Measurements from ENCODE around the gene ZMYND15.

The ZMYND15 gene

DNA sequence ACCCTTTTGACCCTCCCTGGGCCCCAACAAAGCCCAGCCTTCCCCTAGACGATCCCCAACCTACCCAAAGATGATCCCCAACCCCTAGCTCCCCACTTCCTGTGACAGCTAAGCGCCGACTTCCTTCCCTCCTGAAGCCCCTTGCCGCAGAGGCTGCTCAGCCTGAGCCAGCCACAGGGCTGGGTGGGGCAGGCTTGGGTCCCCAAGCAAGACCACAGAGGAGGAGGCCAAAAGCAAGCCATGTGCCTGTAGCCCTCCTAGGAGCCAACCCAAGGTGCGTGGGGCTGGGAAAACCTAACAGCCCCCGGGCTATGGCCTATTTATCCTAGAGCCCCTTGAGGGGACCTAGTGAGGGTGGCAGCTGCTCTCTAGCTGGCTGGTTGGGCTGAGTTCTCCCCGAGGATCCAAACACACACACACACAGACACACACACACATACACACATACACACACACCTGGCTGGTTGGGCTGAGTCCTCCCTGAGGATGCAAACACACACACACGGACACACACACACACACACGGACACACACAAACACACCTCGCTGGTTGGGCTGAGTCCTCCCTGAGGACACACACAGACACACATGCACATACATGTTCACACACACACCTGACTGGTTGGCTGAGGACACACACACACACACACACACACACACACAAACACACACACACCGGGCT lies 24.4 kb upstream of the ZMYND15 start:
- DNase-seq (ENCODE audit: low spot score), result no peak

DNA sequence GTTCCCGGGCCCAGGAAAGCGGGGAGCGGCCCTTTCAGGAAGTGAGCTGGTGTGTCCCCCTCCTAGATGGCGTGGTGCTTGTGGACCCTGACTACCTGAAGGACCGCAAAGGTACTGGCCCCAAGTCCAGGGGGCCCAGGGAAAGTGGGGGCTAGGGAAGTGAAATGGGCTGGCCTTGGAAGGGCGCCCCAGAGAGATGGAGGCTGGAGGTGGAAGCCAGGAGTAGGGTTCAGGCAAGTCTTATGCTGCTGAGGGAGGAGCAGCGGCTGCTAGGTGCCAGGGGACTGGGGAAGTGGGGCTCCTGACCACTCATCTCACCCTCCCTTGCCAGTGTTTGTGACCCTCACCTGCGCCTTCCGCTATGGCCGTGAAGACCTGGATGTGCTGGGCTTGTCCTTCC lies 23.6 kb upstream of the ZMYND15 start:
- no peak for DNase-seq (ENCODE audit: low spot score)

DNA sequence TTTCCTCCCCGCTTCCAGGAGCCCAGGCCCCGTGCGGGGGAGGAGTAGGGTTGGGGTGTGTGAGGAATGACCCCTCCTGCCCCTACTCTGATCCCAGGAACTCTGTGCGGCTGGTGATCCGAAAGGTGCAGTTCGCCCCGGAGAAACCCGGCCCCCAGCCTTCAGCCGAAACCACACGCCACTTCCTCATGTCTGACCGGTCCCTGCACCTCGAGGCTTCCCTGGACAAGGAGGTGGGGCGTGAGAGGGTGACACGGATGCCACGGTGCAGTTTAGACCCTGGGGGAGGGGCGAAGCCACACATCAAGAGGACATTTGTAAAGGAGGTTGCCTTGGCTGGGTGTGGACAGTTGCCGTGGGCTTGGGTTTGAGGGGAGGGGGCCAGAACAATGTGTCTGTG lies 21.8 kb upstream of the ZMYND15 start:
- no peak for DNase-seq (ENCODE audit: low spot score)

DNA sequence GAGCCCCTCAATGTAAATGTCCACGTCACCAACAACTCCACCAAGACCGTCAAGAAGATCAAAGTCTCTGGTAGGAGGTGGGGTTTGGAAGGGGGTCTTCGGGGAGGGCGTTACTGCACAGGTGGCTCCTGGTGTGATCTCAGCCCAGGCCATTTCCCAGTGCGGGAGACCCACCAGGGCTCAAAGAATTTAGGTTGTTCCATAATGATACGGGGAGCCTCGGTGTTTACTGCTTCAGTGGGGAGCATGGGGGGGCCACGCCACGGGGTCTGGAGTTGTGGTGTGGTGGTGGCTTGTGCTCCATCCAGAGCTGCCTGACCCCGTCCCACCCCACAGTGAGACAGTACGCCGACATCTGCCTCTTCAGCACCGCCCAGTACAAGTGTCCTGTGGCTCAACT lies 21.4 kb upstream of the ZMYND15 start:
- DNase-seq (ENCODE audit: low spot score), result no peak

DNA sequence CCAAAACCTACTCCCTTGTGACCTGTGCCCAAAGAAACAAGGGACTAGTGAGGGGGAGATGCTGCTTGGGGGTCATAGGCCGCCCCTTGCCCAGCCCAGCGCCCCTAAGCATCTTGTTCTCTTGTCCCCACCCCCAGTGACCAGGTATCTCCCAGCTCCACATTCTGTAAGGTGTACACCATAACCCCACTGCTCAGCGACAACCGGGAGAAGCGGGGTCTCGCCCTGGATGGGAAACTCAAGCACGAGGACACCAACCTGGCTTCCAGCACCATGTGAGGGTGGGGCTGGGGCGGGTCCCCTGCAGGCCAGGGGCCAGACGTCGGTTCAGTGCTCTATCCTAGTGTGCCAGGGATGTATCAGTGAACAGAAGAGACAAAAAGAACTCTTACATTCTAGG lies 20.5 kb upstream of the ZMYND15 start:
- DNase-seq (ENCODE audit: low spot score), result no peak

DNA sequence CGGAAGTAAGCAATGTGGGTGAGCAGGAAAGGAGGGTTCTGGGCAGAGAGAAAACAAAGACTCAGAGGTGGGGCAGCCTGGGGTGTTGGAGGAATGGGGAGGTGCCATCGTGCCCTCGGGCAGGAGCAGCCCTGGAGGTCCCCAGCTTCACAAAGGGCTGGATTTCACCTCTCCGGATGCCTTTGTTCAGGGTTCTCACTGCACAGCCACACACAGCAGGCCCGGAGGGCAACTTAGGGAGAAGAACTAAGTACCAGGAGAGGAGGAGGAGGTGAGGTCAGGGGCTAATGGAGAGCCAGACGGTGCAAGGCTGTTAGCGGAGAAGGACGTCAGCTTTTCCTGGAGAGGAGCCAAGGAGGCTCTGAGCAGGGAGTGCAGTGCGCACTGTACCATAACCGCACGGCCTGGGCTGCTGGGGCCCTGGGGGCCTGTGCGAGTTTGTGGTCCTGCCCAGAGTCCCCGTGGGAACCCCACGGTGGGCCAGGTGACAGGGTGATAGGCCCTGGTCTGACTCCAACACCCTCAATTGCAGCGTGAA lies 19.9 kb upstream of the ZMYND15 start:
- DNase-seq (ENCODE audit: low spot score), result no peak

DNA sequence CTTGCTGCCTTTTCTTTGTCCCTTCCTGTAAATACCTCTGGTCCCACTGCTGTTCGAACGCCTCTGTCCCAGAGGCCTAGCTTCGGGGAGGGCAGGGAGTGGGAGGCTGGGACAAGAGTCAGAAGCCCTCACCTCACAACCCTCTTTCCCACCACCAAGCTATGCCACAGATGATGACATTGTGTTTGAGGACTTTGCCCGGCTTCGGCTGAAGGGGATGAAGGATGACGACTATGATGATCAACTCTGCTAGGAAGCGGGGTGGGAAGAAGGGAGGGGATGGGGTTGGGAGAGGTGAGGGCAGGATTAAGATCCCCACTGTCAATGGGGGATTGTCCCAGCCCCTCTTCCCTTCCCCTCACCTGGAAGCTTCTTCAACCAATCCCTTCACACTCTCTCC lies 18.8 kb upstream of the ZMYND15 start:
- no peak for DNase-seq (ENCODE audit: low spot score)

DNA sequence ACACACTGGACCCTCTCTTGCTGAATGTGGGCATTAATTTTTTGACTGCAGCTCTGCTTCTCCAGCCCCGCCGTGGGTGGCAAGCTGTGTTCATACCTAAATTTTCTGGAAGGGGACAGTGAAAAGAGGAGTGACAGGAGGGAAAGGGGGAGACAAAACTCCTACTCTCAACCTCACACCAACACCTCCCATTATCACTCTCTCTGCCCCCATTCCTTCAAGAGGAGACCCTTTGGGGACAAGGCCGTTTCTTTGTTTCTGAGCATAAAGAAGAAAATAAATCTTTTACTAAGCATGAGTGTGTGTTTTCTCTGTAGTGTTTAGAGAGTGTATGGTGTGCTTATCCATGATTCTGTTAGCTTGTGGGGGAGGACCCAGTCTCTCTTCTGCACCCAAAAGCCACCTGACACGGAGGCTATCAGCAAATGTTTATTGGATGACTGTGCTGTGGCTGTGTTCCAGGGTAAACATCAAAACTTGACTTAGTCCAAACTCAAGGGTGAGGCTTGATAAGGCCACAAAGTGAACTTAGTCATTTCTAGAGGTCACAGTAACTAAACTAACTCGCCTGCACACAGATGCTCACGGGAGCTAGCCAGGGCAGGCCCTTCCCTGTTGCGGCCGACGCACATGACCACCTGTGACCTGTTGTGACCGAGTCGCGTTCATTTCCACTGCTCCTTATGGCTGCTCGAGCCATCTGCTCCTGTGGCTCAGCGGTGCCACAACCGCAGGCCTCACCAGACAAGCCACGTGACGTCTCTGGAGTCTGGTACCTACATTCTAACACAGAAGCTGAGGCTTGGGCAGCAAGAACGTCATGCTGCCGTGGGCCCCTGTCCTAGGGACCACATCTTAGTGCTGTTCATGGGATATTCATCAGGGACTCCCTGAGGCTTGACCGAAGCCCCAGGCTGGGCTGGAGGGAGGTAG lies 18.2 kb upstream of the ZMYND15 start:
- DNase-seq (ENCODE audit: low spot score), result no peak

DNA sequence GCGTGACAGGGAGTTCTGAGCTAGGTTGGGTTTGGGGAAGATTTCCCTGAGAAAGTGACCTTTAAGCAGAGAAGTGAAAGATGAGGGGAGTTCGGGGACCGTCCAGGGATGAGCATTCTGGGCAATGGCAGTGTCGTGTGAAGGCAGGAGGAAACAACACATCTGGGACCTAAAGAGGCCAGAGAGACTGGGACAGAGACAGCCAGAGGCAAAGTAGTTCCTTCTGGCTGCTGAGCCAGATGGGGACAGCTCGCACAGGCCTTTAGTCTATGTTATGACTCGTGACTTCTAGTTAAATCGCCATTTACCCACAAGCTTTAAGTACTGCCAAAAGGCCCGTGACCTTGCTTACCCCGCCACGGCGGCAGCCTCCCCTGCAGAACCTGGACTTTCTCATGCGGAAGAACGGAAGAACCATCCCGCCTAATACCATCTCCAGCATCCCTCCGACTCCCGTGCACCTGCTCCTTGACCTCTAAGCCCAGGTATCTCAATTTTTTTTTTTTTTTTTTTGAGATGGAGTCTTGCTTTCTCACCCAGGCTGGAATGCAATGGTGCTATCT lies 16.9 kb upstream of the ZMYND15 start:
- no peak for DNase-seq (ENCODE audit: low spot score)

DNA sequence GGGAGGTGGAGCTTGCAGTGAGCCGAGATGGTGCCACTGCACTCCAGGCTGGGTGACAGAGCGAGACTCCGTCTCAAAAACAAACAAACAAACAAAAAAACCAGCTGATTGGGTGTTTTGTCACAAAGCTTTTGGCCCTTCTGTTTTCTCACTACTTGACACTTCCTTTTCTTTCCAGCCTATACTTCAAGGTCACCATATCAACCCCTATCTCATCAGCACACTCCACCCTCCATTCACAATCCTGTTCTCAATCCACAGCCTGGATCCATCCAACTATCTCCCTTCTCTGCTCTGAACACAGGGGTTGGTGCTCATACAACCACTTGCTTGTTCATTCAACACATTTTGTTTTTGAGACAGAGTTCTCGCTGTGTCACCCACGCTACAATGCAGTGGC lies 15.0 kb upstream of the ZMYND15 start:
- no peak for DNase-seq (ENCODE audit: low spot score)

DNA sequence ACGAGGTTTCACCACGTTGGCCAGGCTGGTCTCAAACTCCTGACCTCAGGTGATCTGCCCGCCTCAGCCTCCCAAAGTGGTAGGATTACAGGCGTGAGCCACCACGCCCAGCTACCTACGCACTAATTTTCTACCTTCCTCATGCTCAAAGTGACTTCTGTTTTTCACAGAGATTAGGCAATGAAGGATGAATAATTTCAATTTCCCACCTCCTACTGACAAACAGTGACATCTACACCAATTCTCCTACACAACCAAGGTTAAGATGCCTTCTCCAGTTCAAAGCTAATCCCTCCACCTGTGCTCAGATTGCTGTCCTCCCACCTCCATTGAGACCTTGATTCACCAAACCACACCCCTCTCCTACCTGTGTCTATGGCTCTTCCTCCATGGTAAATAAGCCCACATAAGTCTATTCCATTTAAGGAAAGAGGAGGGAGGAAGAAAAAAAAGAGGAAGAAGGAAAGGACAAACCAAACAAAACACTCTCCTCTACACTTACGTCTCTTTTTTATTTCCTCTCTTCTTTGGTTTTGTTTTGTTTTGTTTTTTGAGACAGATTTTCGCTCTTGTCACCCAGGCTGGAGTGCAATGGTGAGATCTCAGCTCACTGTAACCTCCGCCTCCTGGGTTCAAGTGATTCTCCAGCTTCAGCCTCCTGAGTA lies 13.9 kb upstream of the ZMYND15 start:
- no peak for DNase-seq (ENCODE audit: low spot score)

DNA sequence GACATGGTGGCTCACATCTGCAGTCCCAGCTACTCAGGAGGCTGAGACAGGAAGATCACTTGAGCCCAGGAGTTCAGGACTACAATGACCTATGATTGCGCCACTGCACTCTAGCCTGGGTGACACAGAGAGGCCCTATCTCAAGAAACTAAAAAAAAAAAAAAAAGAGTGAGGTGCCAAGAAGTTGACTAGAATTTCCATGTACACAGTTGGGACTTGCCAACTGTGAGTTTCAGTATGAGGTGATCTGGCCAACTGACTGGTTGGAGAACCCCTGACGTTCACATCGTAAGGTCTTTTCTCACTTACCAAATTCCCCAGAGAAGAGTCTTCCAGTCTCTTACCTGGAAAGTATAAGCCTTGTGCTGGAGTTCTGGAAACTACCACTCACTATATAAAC lies 11.5 kb upstream of the ZMYND15 start:
- DNase-seq (ENCODE audit: low spot score), result no peak

DNA sequence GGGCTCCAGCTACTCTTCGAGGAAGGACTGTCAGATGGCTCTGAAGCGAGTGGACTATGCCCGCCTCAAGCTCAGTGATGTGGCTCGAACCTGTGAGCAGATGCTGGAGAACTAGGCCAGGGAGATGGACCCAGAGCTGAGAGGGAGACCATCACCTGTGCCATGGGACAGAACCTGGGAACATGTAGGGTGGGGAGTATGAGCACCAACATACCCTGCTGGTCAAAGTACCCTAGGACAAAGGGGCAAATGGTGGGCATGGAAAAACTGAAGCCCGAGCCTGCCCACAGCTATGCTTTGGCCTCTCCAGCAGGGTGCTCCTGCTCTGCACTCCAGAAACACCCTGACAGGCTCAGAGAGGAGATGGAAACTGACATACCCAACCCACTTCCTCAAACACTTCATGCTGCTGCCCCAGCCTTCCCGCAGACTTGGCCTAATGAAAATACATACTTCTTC lies 6.5 kb upstream of the ZMYND15 start:
- DNase-seq (ENCODE audit: low spot score), result peak; percentile 66

DNA sequence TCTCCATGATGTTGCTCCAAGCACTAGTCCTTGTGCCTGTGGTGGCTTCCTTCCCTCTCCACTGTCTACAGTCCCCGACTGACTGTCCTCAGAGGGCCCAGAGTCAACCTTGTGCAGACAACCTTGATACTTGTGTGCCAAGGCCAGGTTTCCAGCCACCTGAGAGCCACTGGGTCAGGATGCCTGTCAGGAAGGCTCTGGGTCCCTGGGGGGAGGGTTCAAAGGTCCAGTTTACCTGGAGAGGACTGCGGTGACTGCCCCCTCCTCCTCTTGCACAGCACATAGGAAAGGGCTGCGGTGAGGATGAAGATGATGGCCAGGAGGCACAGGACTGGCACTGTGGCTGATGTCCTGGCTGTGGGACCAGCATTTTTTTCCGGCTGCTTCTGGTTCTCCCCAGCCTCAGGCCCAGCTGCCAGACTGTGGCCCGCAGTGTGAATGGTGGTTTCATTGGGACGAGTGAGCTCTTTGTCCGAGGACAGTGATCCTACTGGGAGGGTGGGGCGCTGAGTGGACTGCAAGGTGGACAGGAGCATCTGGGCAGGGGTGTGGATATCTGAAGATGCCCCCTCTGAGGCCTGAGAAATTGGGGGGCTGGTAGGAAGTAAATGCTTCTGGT lies 4.7 kb upstream of the ZMYND15 start:
- DNase-seq (ENCODE audit: low spot score), result no peak

DNA sequence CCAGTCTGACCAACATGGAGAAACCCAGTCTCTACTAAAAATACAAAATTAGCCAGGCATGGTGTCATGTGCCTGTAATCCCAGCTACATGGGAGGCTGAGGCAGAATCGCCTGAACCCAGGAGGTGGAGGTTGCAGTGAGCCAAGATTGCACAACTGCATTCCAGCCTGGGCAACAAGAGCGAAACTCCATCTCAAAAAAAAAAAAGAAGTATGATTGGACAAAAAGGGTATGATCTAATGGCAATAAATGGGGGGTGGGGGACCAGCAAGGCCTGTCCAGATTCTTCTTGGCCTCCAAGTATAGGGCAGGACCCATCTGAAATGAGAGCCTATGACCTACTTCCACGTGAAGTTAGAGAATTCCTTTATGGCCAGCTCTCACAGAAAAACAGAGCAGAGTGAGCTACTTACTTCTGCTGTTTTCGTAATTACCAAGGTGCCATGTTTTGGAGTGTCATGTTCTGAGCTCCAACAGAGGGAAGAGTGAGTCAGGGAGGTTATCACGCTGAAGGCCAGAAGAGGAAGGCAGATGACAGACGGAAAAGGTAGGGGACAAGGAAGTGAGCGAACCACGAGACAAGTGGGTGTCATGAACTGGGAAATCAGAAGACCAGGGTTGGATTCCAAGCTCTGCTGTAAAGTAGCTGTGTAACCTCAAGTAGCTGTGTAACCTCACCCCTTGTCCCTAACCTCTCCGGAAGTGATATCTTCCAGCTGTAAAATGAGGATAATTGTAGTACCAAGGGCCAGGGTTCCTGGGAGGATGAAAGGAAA lies 3.6 kb upstream of the ZMYND15 start:
- DNase-seq (ENCODE audit: low spot score), result no peak

DNA sequence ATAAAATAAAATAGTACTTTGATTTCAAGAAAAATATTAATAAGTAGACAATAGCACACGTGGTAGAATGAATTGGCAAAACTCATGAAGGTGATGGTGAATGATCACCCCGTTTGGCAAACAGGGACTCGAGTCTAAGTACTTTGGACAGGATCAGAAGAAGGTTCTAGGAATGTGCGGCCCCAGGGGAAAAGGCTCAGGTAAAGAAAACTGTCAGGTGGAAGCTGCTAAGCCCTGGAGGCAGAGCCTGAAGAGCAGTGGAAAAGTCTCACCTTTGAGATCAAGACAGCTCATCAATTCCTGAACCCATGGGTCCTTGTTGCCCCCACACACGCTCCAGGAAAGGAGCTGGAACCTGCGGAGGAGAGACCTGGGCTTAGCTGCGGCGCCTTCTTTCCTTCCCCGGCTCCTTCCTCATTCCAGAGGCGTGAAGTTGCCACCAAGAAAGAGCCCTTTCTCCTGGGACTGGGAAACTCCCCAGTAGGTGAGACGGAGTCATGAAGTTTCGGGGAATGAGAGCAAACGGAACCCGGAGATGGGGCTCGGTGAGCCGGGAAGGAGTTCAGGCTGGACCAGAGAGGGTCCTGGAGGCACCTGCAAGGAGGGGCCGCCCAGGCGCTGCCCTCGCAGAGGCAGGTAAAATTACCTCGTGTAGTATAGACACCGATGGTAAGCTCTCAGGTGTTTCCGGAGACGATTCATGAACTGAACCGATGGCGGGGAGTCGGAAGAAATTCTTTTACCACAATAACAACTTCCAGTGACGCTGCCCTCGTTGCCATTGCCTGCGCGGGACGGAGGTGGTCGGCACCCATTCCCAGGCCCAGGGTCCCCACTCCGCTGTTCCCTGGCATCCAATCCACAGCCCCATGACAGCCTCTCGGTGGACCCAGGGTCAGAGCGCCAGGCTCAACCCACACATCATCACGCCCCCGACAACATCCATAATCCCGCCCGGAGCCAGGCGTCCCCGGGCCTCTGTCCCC lies 1.2 kb upstream of the ZMYND15 start:
- no peak for DNase-seq (ENCODE audit: low spot score)

DNA sequence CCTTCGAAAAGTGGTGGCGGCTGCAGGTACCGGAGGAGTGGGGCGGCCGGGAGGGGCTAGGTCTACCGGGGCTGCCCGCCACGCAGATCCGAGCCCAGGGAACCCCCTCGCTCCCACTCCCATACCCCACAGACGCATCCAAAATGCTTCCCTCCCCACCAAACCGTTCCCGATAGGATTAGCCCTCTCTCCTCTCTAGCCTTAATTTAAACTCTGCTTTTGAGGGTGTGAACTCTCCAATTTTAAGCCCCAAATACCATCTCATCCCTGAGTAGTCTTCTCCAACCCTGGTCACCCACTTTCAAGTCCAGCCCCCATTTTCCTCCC lies 355 bp downstream of the ZMYND15 start:
- DNase-seq (ENCODE audit: low spot score), result no peak

DNA sequence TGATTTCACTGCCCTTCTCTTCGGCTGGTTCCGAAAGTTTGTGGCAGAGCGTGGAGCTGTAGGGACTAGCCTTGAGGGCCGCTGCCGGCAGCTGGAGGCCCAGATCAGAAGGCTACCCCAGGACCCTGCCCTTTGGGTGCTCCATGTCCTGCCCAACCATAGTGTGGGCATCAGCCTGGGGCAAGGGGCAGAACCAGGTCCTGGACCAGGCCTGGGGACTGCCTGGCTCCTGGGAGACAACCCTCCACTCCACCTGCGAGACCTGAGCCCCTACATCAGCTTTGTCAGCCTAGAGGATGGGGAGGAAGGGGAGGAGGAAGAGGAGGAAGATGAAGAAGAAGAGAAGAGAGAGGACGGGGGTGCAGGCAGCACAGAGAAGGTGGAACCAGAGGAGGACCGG lies 951 bp downstream of the ZMYND15 start:
- no peak for DNase-seq (ENCODE audit: low spot score)

DNA sequence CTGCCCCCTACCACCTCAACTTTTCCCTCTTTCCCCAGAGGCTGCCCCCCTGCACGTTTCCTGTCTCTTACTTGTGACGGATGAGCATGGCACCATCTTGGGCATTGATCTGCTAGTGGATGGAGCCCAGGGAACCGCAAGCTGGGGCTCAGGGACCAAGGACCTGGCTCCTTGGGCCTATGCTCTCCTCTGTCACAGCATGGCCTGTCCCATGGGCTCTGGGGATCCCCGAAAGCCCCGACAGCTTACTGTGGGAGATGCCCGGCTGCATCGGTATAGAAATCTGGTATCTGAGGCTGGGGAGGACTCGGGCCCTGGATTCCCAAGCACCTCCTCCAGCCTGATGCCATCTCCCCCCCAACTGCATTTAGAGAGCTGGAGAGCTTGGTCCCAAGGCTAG lies 1.9 kb downstream of the ZMYND15 start:
- DNase-seq (ENCODE audit: low spot score), result no peak

DNA sequence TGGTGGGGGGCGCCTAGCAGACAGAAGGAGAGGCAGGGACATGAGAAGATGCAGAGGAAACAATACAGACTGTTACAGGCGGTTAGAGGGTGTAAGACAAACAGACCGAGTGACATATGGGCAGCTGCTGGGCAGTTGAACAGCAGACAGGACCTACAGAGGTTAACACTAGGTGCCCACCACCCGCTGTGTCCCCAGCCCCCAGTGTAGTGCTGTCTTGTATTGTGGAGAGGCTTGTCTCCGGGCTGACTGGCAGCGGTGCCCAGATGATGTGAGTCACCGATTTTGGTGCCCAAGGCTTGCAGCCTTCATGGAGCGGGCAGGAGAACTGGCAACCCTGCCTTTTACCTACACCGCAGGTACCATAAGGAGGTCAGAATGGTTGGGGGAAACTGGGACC lies 2.5 kb downstream of the ZMYND15 start:
- no peak for DNase-seq (ENCODE audit: low spot score)
